T-helper 2 cell (primary cell): ENCODE results near the gene HEXD.

Source experiments
- DNase-seq, 5 experiments: peaks; one replicate each; pipeline versions ENCODE4 v3.0.0 to v3.0.0-alpha.2; 2012 to 2022

HEXD gene

GRCh38 chr17:82382933-82383255 lies 35.3 kb upstream of the HEXD start:
- no peak for DNase-seq

- DNase-seq: no peak
Observed at GRCh38 chr17:82383411-82383810, 34.7 kb upstream of the HEXD start.

- no peak for DNase-seq
Observed at GRCh38 chr17:82384051-82384729, 34.0 kb upstream of the HEXD start.

- DNase-seq: no peak
Observed at GRCh38 chr17:82384730-82385481, 33.2 kb upstream of the HEXD start.

- no peak for DNase-seq
Observed at GRCh38 chr17:82385559-82386254, 32.4 kb upstream of the HEXD start.

GRCh38 chr17:82386255-82386831 lies 31.8 kb upstream of the HEXD start:
- no peak for DNase-seq

- no peak for DNase-seq
Observed at GRCh38 chr17:82386881-82387704, 31.1 kb upstream of the HEXD start.

GRCh38 chr17:82387705-82388106 lies 30.4 kb upstream of the HEXD start:
- DNase-seq: no peak

GRCh38 chr17:82388223-82388921 lies 29.8 kb upstream of the HEXD start:
- DNase-seq: no peak

- DNase-seq: no peak
Observed at GRCh38 chr17:82388922-82389283, 29.2 kb upstream of the HEXD start.

GRCh38 chr17:82389379-82389778 lies 28.8 kb upstream of the HEXD start:
- no peak for DNase-seq

- no peak for DNase-seq
Observed at GRCh38 chr17:82390015-82390859, 27.9 kb upstream of the HEXD start.

GRCh38 chr17:82390860-82391435 lies 27.2 kb upstream of the HEXD start:
- no peak for DNase-seq

- DNase-seq: no peak
Observed at GRCh38 chr17:82391496-82392066, 26.6 kb upstream of the HEXD start.

GRCh38 chr17:82392209-82392920 lies 25.8 kb upstream of the HEXD start:
- no peak for DNase-seq

GRCh38 chr17:82392941-82393340 lies 25.2 kb upstream of the HEXD start:
- no peak for DNase-seq

GRCh38 chr17:82394278-82394677 lies 23.9 kb upstream of the HEXD start:
- no peak for DNase-seq

GRCh38 chr17:82396601-82397435 lies 21.3 kb upstream of the HEXD start:
- DNase-seq: no peak
